ENCODE results near the gene VAV1.

VAV1 gene, protein sequence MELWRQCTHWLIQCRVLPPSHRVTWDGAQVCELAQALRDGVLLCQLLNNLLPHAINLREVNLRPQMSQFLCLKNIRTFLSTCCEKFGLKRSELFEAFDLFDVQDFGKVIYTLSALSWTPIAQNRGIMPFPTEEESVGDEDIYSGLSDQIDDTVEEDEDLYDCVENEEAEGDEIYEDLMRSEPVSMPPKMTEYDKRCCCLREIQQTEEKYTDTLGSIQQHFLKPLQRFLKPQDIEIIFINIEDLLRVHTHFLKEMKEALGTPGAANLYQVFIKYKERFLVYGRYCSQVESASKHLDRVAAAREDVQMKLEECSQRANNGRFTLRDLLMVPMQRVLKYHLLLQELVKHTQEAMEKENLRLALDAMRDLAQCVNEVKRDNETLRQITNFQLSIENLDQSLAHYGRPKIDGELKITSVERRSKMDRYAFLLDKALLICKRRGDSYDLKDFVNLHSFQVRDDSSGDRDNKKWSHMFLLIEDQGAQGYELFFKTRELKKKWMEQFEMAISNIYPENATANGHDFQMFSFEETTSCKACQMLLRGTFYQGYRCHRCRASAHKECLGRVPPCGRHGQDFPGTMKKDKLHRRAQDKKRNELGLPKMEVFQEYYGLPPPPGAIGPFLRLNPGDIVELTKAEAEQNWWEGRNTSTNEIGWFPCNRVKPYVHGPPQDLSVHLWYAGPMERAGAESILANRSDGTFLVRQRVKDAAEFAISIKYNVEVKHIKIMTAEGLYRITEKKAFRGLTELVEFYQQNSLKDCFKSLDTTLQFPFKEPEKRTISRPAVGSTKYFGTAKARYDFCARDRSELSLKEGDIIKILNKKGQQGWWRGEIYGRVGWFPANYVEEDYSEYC

DNA sequence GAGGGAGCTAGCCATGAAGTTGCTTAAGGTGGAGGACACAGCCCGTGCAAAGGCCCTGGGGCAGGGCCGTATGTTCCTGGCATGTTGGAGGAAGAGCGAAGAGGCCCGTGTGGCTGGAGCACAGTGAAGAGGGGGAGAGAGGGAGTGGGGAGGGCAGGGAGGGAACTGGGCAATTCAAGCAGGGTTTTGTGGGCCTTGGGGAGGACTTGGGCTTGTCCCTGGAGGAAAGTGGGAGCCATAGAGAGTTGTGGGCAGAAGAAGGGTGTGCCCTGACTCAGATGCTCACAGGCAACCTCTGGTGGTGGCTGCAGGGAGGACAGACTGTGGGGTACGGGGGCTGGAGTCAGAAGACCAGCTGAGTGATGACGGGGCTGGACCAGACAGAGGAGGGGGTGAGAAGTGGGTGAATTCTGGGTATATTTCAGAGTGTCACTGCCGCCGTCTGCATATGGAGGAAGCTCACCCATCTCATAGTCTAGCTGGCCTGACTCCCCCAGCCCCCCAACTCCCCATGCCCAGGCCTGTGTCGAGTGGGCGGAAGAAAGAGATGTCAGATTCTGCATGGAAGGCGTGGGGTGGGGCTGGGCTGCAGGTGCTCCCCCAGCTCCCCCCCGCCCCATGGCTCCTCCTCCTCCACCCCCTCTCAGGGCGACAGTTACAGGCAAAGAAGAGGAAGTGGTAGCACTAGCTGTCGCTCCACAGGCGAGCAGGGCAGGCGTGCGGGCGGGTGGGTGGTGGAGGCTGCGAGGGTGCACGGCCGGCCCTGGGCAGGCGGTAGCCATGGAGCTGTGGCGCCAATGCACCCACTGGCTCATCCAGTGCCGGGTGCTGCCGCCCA lies at the start of gene VAV1:
Gene VAV1 (plus strand): TSS at position 681 of the 838 bp plus-strand sequence. CDS start 100 bp downstream, at position 781.
- DNase-seq = peak; percentile 89 to 92

DNA sequence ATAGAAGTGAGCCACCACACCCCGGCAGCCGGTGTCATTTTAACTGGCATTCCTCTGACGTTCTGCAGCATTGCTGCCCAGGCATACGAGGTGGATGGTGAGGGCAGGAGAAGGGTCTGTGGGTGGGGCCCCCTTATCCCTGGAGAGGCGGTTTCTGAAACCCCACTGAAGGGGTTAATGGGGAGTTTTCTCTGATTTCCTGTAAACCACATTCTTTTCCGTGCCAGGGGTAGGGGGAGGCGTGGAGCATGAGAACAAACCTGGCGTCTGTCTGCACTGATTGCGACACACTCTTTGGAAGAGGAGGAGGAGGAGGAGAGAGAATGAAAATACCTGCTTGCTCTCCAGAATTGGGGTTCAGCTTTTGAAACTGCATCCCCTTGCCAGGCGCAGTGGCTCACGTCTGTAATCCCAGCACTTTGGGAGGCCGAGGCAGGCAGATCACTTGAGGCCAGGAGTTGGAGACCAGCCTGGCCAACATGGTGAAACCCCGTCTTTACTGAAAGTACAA lies 49.3 kb upstream of the VAV1 start:
- DNase-seq = no peak

DNA sequence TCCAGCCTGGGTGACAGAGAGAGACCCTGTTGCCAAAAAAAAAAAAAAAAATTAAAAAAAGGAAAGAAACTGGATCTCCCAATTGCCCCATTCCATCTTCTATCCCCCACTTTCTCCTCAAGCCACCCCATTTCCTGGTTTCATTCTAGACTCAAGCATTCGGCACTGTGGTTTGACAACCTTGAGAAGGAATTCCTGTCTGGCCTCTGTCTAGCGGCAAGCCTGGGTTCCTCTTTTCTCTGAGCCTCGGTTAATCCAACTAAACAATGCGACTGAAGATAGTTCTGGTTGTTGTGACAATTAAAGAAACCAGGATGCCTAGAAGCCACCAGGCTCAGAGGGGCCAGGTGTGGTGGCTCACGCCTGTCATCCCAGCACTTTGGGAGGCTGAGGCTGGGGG lies 48.8 kb upstream of the VAV1 start:
- DNase-seq = peak; percentile 37 to 41

DNA sequence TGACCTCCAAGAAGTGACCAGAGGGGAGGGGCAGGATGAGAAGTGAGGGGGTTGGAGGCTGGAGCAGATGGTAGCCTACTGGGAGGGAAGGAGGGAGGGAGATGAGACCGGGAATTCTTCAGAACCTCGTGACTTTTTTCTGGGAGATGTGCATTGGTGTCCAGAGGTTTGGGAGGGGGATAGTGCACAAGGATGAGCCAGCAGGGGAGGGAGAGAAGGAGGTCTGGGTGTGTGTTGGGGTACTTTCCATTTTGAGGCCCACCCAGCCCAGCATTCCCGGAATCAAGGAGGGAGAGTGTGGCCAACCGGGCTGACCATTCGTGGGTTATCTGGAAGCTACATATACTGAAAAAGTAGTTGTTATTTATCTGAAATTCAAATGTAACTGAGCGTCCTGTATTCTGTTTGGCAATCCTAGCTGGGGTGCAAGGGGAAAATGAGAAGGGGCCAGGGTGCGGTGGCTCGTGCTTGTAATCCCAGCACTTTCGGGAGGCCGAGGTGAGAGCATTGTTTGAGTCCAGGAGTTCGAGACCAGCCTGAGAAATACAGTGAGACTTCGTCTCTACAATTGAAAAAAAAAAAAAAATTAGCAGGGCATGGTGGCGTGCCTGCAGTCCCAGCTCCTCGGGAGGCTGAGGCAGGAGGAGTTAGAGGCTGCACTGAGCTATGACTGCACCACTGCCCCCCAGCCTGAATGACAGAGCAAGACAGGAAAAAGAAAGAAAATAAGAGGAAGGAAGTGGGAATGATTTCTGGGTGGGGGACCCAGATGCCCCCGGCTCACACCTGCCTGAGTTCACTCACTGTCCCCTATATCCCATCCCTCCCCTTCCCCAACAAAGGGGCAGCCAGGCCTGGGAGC lies 47.6 kb upstream of the VAV1 start:
- no peak for DNase-seq

DNA sequence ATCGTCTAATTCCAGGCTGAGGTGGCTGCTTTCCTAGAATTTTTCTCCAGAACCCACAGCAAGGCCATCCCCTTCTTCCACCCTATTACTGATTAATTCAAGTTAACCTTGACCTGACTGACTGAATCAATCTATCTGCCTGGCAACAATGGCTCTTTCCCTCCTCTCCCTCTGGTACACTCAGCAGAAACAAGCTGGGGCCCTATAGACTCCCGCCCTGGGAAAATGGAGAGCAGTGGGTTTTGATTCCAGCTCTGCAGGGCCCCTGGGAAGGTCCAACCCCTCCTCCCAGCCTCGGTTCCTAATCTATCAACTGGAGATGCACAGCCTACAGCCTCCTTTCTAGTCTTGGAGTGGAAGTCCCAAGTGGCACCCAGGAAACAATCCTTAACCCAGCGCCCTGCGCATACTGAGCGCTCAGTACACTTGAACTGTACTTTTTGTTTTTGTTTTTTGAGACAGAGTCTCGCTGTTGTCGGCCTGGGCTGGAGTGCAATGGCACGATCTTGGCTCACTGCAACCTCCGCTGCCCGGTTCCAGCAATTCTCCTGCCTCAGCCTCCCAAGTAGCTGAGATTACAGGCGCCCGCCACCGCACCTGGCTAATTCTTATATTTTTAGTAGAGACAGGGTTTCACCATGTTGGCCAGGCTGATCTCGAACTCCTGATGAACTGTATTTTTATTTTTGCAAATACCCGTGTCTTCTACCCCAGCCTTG lies 46.8 kb upstream of the VAV1 start:
- no peak for DNase-seq

DNA sequence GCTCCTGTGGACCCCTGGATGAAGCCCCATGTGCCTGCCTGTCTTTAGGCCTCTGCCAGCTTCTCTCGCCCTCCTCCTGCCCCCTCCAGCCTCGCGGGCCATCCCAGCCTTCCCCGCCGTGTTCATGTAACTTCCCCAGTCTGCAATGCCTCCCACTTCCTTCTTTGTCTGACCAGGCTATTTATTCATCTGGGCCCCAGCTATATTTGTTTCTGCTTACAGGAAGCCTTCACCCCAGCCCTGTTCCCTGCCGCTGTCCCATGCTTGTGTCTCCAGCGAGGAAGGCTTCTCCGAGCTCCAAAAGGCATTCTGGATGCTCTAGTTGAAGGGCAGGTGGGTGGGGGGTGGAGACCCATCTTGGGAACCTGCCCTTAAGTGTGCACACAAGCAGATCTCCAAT lies 44.2 kb upstream of the VAV1 start:
- peak; percentile 72 to 75 for DNase-seq

DNA sequence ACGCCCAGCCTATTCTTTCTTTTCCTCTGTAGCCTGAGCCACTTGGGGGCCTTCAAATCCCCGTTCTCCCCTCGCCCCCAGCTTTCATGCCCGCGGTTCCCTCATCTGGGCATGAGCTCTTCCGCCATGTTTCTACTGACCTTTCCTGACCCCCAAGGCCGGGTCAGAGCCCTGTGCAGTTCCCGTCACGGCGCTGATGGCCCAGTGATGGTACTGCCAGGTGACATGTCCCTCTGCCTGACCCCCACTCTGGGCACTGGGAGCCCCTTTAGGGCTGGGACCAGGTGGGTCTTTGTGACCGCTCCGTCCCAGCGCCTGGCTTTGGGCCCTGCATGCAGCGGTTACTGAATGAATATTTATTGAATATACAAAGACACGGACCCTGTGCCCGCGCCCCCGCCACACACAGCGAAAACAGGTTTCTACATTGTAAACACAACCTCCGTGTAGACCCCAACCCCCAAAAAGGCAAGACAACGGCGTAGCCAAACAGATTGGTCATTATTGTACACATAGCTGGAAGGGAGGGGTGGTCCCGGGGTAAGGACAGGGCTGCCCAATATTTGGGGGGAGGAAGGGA lies 42.8 kb upstream of the VAV1 start:
- no peak for DNase-seq

DNA sequence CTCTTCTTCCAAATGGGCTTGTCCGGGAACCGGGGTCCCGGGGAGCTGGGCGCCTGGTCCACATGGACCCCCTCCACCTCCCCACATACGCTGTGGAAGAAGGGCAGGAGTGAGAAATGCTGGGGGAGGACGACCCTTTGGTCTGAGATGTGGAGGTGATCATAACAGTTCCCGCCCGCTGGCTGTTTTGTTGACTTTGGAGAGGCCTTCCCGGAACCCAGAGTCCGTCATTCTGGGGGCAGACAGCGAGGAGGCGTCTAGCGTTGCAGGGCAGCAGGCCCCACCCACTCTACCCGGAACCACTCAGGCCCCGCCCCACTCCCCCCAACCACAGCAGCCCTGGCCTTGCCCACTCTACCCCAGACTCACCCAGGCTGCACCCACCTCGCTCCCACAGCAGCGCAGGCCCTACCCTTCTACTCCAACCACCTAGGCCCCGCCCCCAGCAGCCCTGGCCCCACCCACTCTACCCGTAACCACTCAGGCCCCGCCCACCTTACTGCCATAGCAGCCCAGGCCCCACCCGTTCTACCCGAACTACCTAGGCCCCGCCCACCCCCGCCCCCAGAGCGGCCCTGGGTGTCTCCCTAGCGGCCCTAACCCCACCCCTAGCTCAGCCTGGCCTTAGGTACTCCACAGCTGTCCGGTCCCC lies 42.2 kb upstream of the VAV1 start:
- no peak for DNase-seq

DNA sequence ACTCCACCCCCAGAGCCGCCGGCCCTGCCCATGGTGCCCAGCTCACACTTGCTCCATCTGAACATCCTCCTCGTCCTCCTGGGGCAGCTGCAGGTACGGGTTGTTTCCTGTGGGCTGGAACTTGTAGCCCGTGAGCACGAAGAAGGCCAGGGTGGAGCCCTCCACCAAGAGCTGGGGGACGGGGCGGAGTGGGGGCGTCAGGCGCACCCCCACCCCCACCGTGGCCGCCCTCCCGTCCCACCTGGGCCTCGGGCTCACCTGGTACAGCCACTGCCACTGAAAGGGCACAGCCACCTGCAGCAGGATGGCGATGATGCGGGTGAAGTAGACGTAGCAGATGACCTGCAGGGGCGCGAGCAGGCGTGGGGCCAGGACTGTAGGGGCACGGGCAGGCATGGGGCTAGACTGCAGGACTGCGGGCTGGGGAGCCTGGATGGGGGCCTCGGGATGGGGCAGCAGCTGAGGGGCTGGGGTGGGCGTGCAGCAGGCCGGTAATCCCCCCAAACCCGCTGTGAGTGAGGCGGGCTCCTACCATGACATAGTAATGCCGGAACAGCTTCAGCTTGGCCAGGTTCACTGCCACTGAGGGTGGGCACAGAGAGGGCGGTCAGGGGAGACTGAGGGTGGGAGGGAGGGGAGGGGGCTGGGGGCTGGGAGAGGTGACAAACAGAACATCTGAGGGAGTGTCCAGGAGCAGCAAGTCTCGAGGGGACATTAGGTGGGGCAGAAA lies 41.4 kb upstream of the VAV1 start:
- DNase-seq = no peak

DNA sequence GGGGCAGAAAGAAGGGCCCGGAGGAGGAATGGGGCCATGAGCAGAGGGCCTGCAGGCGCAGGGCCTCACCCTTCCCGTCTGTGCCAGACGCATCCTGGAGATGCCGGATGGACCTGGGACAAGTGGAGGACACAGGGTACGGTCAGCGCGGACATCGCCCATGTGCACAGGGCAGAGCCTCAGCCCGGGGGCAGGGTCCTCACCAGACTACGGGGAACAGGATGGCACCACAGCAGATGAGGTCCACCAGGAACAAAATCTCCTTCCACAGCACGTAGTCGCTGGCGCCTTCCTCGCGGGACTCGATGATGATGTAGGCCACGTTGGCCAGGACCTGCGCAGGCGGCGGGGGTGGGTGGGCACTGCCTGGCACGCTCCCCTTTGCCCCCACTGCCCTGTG lies 40.7 kb upstream of the VAV1 start:
- DNase-seq = no peak

DNA sequence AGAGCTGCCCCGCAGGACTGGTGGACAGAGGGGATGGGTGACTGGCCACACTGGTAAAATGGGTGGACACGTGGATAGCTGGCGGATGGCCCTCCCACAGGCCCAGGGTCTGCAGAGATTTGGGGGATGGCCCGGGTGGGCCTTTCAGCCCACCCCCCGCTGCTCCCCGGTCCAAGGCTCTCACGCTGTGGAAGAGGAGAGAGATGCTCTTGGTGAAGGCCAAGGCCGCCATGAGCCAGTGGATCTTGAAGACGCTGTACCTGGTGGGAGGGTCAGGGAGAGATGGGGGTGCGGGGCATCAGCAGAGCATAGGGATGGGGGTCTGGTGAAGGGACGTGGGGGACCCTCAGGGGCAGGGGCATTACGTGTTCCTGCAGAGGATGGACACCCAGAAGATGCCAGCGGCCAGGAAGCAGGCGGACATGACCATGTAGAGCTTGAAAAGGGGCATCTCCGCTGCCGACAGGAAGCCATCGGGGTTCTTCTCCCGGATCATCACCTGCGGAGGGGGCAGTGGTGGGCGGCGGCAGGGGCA lies 39.6 kb upstream of the VAV1 start:
- no peak for DNase-seq

DNA sequence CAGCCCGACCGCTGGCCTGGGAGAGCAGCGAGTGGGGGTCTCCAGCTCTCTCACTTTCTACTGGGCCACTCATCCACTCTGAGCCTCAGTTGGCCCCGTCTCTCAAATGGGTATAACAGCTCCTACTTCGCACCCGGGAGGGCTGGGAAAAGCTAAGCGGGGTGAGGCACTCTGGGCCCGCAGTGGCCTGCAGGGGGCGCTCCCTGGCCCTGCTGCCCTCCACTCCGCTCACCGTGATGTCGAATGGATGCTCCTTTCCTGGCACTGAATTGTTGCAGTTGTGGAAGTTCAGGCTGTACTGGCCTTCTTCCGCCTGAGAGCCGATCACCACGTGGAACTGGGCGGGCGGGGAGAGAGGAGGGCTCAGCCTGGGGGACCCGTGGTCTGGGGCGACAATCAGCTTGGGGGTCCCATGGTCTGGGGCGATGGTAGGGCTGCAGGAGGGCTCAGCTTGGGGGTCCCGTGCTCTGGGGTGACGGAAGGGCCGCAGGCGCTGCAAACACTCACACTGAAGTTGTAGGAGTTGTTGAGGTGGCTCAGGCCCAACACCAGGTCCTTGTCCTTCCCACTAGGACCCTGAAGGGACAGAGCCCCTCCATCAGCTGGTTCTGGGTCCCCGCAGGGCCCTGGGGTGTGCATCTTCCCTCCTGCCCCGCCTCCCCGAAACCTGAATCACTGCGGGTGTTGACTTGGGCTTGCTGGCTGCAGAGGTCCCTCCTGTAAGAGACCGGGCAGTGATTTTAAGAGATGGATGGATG lies 39.0 kb upstream of the VAV1 start:
- no peak for DNase-seq

DNA sequence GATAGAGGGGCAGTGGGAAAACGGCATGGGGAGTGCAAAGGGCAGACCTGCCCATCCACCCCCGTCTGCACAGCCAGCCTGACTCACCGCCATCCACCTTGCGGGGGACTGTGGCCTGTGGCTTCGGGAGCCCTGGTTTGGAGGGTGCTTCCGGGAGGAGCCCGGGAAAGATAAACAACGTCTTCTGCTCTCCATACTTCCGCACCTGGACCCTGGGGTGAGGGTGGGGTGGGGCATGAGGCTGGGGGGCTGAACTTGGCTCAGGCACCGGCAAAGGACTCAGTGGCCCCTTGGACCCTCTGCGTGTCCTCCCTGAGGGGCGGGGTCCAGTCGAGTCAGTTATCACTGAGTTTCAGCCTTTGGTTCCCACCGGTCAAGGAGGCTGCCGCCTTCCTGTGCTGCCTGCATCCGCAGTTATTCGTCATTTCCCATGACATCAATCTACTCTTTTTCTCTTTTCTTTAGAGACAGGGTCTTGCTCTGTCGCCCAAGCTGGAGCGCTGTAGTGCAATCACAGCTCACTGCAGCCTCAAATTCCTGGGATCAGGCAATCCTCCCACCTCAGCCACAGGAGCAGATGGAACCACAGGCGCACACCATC lies 38.3 kb upstream of the VAV1 start:
- DNase-seq = no peak

DNA sequence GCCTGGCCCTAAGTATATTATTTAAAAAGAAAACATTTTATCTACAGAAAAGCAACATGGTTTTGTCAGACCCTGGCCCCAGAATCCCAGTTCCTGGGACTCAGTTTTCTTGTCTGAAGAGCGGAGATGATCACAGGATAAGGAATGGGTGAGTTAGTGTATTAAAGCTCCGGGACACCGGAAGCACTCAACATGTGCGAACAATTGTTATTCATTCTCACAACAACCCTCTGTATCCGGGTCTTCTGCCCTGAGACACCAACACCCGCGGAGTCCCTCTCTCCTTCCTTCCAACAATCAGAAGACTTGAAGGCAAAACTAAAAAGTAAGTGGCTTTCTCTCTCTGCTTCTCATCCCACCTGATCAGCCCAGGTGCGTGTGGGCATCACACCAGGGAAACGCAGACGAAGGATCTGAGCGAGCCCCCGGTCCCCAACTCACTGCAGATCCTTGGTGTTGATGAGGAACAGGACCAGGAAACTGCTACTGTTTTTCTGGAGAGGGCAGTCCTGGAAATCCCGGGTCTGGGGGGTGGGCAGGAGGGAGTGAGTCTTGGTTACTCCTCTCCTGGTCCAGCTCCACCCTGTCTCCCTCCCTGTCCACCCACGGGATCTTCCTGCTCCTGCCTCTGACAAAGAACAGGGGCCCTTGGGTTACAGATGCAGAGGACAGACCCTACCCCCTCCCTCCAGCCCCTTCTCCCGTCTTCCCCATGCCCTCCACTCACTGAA lies 37.2 kb upstream of the VAV1 start:
- no peak for DNase-seq

DNA sequence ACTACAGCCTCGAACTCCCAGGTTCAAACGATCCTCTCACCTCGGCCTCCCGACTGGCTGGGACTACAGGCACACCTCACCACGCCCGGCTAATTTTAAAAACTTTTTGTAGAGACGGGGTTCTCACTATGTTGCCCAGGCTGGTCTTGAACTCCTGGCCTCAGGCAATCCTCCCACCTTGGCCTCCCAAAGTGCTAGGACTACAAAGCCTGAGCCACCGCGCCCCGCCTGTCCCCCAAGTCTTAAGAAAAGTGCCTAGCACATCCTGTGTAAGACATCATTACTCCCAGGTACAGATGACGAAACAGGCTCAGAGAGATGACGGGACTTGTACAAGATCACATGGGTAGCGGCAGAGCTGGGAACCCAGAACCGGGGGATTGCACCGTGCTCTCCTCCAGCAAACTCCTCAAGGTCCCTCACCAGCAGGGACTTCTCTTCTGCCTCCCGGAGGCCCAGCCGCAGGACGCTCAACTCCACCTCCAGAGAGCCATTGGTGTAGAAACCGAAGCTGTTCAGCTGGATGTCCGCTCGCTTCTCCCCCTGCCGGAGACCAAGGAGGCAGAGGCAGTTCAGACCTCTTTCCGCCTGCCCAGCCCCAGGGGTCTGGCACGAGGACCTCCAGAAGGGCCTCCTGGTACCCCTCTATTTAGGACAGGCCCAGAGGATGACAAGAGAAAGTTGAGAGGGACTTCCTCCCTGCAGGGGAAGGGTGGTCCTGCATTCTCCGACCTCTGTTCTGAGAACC lies 36.2 kb upstream of the VAV1 start:
- DNase-seq = peak; percentile 78 to 79

DNA sequence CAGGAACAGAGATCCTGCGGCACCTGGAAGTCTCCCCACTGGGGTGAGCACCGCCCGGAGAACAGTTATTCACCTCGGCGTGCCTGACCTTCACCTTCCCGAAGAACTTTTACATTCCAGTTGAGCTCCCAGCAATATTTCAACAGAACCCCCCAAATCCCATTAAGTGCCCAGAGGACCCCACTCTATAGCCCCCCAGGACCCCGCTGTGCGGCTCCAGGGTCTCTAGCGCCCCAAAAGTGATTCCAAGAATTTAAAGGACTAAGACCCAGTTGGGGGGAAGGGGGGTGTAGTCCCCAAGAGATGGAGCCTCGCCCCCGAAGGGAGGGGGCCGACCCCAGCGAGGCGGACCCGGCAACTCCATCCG lies 35.6 kb upstream of the VAV1 start:
- no peak for DNase-seq

Measured in AML-193 (cell line).